Left kidney (tissue), 2 donors: ENCODE results near the gene CHRNA3. TPM values are rescaled to one million over a fixed set of nuclear protein-coding genes. Genes with fewer than 3 reads are reported as not detected.

Source experiments
- DNase-seq: peaks from one replicate; pipeline ENCODE4 v3.0.0-alpha.2; 2013
- polyA plus RNA-seq: library from polyadenylated mRNA; unstranded; fragments of 120-200 nt; gene quantifications from one replicate; pipeline ENCODE4 v1.2.1, GENCODE V29; 2013; ENCODE audit not compliant: insufficient read length

The CHRNA3 gene
- polyA plus RNA-seq, 1 donor = 1.7 TPM

DNA sequence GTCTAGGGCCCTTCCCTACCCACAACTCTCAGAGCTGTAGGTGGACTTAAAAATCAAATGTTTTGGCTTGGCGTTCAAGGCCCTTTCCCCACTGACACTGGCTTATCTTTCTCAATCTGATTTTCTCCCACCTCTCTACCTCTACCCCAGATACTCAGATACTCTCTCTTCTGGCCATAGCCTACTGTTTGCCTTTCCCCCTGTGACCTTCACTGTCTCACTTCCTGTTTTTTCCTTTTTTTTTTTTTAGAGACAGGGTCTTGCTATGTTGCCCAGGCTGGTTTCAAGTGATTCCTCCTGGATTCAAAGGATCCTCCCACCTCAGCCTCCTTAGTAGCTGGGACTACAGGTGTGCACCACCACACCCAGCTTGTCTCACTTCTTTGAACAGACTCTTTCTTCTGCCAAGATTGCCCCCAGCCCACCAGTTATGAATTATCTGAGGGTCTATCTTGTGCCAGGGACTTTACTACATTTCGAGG lies 15.6 kb upstream of the CHRNA3 start:
- DNase-seq = no peak

DNA sequence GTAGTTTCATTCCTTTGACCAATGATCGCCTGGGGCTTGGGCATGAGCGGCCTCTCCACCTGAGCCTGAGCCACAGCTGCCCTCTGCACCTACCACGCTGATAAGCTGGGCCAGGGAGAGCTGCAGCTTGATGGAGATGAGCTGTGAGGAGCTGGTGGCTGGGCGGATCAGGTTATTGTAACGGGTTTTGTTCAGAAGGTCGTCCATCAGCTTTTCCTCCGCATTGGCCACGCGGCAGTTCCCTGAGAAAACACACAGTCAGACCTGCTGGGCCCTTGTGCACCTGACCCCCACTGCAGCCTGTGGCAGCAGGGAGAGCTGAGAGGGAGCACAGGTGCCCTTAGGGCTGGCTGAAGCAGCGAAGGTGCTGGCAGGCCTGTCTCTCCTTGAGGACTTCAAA lies 14.6 kb upstream of the CHRNA3 start:
- no peak for DNase-seq

DNA sequence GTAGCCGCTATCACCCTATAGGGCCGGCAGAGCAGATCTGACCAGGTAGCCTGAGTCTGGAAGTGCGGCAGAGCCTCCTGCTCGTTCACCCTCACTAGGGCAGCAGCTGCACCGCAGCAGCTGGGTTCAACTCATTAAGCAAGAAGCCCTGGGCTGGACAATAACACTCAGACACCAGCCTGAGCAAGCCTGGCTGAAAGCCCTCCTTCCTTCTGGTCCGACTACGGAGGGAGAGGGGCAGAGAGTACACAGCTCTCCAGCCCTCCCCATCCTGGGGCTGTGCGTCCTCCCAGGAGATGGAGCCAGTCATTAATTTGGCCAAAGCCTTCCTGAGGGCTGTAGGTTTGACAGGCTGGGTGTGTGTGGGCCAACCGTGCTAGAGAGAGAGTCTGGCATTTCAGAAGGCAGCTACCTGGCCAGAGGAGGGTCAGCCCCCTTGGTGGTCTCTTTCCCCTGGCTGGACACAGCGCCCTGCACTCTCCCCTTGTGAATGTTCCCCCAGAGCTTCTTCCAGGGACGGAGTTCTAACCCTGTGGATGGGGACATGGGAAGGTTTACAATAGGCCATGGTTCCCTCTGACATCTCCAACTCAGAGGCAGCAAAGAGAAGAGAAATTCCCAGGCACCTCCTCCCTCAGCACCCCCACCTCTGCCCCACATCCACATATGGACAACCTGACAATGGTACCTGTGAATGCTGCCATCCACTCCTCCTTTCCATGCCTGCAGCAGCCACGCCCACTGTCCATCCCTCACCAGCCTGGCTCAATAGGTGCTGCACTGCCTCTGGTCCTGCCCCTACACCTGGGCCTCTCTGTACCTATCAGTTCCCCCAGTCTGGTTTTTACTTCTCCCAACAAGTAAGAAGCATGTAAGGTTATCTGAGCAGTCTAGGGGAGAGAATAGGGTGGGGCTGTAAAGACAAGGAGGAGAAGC lies 13.7 kb upstream of the CHRNA3 start:
- DNase-seq = no peak

DNA sequence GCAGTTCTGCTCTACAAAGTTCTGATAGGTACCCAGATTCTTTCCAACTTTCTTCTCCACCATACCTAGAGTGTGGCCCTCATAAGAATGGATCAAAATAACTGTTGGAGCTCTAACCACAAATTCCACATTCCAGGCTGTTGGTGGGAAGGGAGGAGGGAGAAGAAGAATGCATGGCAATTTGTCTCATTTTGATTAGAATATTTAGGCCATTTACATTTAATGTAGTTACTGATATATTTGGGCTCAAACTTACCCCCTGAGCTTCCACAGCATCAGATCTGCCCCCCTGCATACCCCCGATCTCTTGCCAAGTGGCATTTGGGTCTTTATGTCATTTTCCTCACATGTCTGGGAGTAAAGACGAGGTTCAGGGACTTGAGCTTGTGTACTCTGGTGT lies 12.6 kb upstream of the CHRNA3 start:
- no peak for DNase-seq

GRCh38 chr15:78630886-78631633 lies 10.3 kb upstream of the CHRNA3 start:
- DNase-seq = no peak

DNA sequence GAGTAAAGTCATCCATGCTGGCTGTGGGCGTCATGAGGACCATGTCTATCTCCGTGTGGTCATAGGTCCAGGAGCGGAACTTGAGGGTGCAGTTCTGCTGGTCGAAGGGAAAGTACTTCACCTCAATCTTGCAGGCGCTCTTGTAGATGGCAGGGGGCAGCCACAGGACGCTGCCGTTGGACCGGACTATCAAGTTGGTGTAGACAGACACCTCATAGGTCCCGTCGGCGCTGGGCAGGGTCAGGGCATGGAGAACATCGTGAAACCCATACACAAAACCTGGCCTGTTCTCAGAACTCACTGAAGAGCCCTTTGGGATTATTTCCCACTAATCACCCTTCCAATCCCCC lies 8.9 kb upstream of the CHRNA3 start:
- no peak for DNase-seq

DNA sequence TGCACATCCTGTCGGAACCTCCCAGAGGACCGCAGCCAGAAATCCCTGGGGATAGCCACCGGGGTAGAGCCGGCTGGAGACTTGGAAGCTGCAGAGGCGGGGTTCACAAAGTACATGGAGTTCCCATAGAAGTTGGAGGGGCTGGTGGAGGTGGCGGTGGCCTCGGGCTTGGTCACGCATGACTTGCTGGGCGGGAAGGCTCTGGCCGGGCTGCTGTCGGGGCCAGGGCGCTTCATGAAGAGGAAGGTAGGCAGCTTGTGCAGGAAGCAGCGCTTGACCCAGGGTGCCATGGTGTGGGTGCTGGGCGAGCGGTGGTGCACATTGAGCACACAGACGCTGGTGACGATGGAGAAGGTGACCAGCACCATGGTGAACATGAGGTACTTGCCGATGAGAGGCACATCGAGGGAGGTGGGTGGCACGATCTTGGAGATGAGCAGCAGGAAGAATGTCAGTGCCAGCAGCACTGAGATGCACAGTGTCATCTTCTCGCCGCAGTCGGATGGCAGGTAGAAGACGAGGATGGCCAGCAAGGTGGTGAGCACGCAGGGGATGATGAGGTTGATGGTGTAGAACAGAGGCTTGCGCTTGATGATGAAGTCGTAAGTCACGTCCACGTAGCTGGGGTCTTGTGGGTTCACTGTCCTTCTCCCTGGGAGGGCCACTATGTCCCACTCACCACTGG lies 8.4 kb upstream of the CHRNA3 start:
- DNase-seq = no peak

GRCh38 chr15:78628227-78628626 lies 7.4 kb upstream of the CHRNA3 start:
- DNase-seq = no peak

GRCh38 chr15:78627348-78627747 lies 6.6 kb upstream of the CHRNA3 start:
- no peak for DNase-seq

GRCh38 chr15:78626381-78626995 lies 5.7 kb upstream of the CHRNA3 start:
- DNase-seq = no peak

DNA sequence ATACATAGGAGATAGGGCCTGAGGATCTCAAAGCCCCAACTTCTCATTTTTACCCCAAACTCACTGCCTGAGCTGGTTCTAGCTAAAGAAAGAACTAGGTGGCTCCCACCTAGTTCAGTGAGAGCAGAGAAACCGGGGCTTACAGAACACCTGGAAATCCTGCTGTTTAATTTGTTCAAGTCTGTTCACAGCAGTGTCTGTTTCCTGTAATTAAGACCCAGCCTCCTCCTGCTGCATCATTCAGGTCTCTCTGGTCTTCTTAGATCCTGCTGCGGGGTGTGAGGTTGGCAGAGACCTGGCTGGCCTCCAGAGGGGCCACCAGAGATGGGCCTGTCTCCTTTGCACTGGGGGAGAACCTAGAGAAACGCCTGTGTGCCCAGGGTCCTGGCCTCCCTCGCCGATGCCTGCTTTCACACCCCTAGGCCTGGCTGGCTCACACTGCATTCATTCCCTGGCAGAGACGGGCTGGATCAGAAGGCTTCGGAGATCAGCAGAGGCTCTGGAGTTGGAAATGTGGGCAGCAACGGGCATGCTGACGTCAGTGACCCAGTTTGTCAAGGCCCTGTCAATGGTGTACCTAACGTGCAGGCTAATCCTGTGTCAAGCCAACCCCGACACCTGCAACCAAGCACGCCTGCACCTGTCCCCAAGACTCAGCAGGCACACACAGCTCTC lies 4.9 kb upstream of the CHRNA3 start:
- no peak for DNase-seq

DNA sequence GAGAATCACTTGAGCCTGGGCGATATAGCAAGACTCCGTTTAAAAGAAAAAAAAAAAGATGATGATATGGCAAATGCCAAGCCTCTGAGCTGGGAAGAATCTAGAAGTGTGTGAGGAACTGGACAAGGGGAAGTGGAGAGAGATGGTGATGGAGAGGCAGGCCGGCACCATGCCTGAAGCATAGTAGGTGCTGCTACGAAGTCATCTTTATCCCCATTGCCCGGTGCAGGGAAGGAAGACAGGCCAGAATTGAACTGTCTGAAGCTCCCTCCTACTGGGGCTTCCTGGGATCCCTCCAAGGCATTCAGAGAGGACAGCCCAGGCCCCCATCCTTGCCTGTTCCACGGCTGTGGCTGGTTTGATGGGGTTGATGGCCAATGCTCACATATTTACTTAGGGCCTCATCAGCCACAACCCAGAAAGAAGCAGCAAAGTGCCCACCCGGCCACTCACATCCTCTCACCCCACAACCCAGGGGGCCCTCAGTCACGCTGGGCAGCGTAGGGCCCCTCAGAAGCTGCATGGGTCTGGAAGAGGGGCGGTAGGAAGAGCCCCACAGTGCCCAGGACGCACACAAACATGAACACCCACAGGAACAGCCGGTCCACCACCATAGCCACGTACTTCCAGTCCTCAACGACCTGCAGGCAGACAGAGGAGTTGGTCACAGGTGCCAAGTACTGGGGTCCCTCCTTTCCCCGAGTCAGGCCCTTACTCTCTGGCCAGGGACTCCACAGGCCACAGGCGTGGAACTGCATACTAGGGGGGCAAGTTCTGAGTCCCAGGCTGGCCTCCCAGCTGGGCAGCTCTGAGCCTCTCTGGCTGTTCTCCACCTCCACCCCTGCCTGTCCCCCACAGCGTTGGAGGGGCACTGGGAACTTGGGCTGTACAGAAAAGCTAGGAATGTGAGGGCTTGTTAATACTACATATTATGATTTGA lies 4.1 kb upstream of the CHRNA3 start:
- DNase-seq = no peak

DNA sequence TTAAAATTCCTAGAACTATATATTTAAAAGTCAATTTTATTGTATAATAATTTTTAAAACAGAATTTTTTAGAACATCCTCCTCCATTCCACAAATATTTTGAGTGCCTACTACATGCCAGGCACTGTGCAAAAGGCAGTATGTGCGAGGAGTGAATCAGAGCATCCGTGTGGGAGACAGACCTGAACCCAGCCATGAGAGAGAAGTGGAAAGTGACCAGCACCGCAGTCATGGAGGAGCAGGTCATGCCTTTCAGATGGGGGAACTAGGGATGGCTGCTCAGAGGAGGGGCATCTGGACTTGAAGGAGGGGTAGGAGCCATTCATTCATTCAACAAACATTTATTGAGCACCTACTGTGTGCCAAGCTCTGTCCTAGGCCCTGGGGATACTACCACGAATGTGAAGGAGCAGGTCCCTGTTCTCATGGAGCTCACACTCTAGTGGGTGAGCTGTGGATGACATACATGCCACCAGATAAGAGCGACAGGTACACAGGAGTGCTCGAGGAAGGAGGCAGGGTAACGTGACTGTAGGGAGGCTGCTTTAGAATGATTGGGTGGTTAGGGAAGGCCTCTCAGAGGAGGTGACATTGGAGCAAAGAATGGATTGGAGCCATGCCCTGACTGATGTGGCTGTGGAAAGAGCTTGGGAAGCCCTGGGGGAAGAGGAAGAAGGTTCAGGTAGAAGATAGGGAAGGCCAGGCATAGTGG lies 3.1 kb upstream of the CHRNA3 start:
- DNase-seq = no peak

DNA sequence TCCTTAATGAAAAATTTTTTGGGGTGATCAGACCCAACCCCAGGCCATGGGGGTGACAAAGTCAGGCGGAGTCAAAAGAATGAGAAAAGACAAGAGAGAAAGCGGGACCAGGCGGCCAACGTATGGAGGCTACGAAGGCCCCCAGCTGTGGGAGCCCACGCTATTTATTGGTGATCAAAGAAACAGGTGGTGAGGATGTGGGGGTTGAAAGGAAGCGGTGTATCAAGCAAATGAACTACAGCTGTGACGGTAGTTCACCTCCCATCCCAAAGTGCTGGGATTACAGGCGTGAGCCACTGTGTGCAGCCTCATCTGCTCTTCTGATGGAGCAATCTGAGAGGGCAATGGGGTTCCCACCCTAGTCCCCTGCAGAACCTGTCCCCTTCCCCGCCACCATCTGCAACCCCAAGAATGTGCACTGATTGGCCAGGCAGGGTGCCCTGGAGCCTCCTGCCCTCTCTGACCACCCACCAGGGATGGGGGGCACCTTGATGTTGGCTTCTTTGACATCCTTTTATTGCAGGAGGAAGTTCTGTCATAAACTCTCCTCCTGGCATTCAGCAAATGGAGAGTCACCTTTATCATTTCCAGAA lies 1.1 kb upstream of the CHRNA3 start:
- no peak for DNase-seq

- DNase-seq = no peak
Measured at GRCh38 chr15:78620021-78620526, 722 bp downstream of the CHRNA3 start.

GRCh38 chr15:78619022-78619950 lies 1.5 kb downstream of the CHRNA3 start:
- DNase-seq = no peak

- DNase-seq = peak; percentile 88
Measured at GRCh38 chr15:78618490-78618934, 2.3 kb downstream of the CHRNA3 start.

- no peak for DNase-seq
Measured at GRCh38 chr15:78618064-78618463, 2.7 kb downstream of the CHRNA3 start.
